Bone marrow (tissue), 2 donors: ENCODE measurements around the gene PRLR.
"Not testable (repeated sequence)": the region's sequence is repeated elsewhere in the genome, so short reads cannot be mapped to it uniquely, and the experiment has no call there.

Source experiments
- DNase-seq, 2 donors: peaks; one replicate each; lab custom pipeline; 2025; lab: John Stamatoyannopoulos, UW

Gene PRLR

GRCh38 chr5:35081134-35081533, 149.2 kb downstream of the PRLR start:
- no peak for DNase-seq

GRCh38 chr5:35073160-35073559, 157.1 kb downstream of the PRLR start:
- DNase-seq, result no peak

GRCh38 chr5:35069188-35069587, 161.1 kb downstream of the PRLR start:
- DNase-seq, result no peak

- no peak for DNase-seq
Measured at GRCh38 chr5:35067985-35068384, 162.3 kb downstream of the PRLR start.

- DNase-seq, result no peak
Measured at GRCh38 chr5:35066260-35066795, 164.0 kb downstream of the PRLR start.

DNA sequence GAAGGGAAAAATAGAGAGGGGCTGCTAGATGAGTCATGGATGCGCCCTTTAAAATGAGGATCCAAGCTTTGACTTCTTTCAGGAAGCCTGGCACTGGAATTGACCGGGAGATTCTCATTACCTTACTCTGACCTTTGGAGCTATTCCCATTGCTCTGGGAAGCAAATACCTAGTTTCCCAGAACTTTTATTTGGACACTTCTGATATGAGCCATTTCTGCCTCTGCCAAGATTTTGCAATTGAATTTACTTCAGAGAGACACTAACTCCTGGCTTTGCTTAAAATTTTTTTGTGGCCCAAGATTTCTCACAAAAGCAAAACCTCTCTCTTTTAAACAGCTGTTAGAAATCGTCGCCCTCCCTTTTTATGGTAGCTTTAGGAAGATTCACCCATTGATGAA, 166.9 kb downstream of the PRLR start:
- no peak for DNase-seq

GRCh38 chr5:35061211-35061770, 169.0 kb downstream of the PRLR start:
- DNase-seq, result no peak

- DNase-seq, result no peak
Measured at GRCh38 chr5:35060236-35060635, 170.1 kb downstream of the PRLR start.

DNA sequence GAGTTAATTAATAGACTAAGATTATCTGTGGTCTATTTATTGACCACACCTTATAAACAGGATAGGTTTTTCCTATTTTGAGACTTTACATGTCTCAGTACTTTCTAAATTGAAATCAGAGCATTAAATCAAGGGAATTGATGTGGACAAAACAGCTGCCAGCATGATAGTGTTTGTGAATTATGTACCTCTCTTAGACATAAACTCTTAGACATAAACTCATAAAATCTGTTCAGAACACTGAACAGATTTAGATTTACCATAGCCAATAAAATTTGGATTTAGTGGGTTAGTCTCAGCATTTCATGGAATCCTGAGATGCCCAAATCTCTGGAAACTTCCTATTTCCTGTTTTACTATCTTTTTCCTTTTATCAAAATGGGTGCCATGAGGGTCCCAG, 171.0 kb downstream of the PRLR start:
- DNase-seq, result no peak

- no peak for DNase-seq
Measured at GRCh38 chr5:35058374-35058788, 171.9 kb downstream of the PRLR start.

DNA sequence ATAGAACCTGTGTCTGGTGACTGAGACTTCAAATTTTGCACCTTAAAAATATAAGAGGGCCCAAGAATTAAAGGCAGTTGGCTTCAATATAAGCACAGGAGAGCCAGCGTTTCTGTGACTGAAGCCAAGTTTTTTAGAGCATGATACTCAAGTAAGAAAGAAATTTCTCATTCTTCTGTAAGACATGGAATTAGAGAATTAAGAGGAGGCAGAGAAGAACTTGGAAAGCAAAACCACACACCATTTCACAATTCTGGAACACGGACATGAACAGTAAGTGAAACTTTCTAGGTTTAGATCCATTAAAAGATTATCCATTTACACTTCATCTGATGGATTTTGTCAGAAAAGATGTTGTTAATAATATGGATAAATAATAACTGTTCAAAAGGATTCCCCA, 173.6 kb downstream of the PRLR start:
- DNase-seq, result no peak

- no peak for DNase-seq
Measured at GRCh38 chr5:35052838-35053237, 177.4 kb downstream of the PRLR start.

- DNase-seq, result no peak
Measured at GRCh38 chr5:35050541-35051126, 179.7 kb downstream of the PRLR start.

GRCh38 chr5:35048910-35049309, 181.4 kb downstream of the PRLR start:
- no peak for DNase-seq

DNA sequence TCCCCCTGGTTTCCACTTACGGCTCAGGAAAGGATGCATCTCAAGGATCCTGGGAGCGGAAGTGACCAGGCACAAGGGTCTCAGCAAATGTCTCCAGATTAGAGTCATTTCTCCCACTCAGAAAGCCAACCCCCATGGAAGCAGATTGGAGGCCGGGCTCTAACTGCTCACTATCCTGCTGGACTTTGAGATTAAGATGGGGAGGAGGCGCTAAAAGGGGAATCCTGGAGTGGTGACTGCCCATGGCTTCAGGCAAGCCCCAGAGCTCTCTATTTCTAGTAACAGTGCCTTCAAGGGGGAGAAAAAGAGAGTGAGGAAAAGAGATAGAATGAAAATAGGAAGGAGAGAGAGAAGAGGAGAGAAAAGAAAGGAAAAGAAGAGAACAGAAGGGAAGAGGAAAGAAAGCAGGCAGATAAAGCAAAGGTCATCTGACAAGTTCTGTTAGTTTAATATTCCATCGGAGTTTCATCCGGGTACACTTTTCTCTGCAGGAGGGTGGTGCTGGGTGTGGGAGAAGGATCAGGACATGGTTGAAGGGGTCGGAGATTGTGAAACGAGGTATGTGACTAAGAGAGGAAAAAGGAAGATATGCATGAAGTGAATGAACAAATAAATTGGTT, 182.4 kb downstream of the PRLR start, which contains the start of gene AGXT2:
AGXT2 (minus strand) TSS at position 165 of the 620 bp plus-strand sequence; CDS start at position 108, 57 bp downstream.
- no peak for DNase-seq

GRCh38 chr5:35046774-35047173, 183.5 kb downstream of the PRLR start:
- no peak for DNase-seq

DNA sequence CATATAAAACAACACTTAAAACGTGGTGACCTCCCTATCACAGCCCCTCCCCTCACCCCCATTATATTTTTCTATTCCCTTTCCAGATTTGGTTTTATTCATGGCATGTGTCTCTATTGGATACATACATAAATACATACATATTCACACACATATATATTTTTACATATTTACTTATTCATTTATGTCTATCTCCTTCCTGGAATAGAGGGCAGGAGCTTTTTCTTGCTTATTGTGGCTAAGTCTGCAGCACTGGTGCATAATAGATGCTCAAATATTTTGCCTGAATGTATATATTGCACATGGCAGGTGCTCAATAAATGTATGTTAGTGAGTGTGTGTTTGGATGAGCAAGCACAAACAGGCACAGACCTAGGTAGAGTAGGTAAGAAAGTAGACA, 185.0 kb downstream of the PRLR start:
- DNase-seq, result no peak

GRCh38 chr5:35044649-35045048, 185.6 kb downstream of the PRLR start:
- no peak for DNase-seq

- DNase-seq, result no peak
Measured at GRCh38 chr5:35042781-35043180, 187.5 kb downstream of the PRLR start.

DNA sequence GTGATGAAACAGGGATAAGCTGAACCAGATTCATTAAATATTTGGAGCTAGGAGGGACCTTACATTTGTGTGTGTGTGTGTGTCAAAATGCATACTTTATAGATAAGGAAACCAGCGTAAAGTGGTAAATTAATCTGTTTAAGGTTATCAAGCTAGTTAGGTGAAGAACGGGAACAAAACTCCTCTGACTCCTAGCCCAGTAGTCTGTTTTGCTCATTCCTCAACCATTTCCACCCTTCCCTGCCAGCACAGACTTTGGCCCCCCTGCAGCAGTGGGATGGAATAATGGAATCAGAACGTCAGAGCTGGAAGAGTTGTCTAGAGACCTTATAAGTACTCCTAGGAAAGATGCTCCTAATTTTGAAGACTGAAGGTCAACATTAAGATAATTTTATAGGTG, 189.0 kb downstream of the PRLR start:
- DNase-seq, result no peak

DNA sequence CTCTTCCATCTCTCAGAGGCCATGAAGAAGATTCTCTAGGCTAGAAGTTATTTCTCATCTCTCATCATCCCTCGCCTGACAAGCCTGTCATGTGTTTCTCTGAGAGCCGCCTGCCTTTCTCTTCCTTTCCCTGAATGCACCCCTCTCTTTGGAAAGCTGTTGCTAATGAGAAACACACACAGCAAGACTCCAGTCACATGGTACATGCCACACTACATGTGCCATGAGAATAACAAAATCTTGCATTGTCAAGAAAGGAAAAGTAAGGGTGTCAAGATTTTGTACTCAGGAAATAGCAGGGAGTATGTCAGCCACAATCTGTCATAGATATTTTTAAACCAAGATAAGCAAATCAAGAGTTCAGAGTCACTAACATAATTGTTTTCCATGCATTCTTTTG, 191.4 kb downstream of the PRLR start:
- no peak for DNase-seq

- no peak for DNase-seq
Measured at GRCh38 chr5:35036536-35036935, 193.8 kb downstream of the PRLR start.

GRCh38 chr5:35035929-35036328, 194.4 kb downstream of the PRLR start:
- not testable (repeated sequence) for DNase-seq
